Spleen (tissue), 11 donors: Measurements from ENCODE around the gene DEFB123. TPM values are rescaled to one million over a fixed set of nuclear protein-coding genes. Genes with fewer than 3 reads are reported as not detected.

Source experiments
- DNase-seq: peaks from one replicate; pipeline ENCODE4 v3.0.0-alpha.2; 2020
- H3K27ac ChIP-seq, 8 donors: fragments of 200-600 bp; sonication (generic) in 7 of 8; 1 replicate in 4 of 8; 2 replicates in 4 of 8; pipeline versions ENCODE4 v1.5.0 to v1.8.0; 2016 to 2021; ENCODE audit warnings: inconsistent platforms in 4 of 8, mild to moderate bottlenecking in 4 of 8, moderate library complexity in 1 of 8
- H3K27me3 ChIP-seq, 7 donors: fragments of 200-600 bp; sonication (generic) in 6 of 7; replicated peaks in 1 of 7; 1 replicate in 4 of 7; 2 replicates in 3 of 7; pipeline versions ENCODE4 v1.5.0 to v1.8.0; 2016 to 2021; ENCODE audit warnings: inconsistent platforms in 3 of 7, mild to moderate bottlenecking in 1 of 7
- H3K36me3 ChIP-seq, 6 donors: fragments of 200-600 bp; sonication (generic) in 5 of 6; 1 replicate in 4 of 6; 2 replicates in 2 of 6; pipeline versions ENCODE4 v1.5.0 to v1.8.0; 2016 to 2021; ENCODE audit warnings: inconsistent platforms in 2 of 6
- H3K4me1 ChIP-seq, 6 donors: fragments of 200-600 bp; sonication (generic) in 5 of 6; 1 replicate in 3 of 6; 2 replicates in 3 of 6; pipeline versions ENCODE4 v1.5.0 to v1.8.0; 2016 to 2021; ENCODE audit warnings: inconsistent platforms in 3 of 6
- H3K4me3 ChIP-seq, 8 donors: fragments of 200-600 bp; sonication (generic) in 7 of 8; 1 replicate in 4 of 8; 2 replicates in 4 of 8; pipeline versions ENCODE4 v1.5.0 to v1.8.0; 2016 to 2021; ENCODE audit warnings: inconsistent platforms in 4 of 8, mild to moderate bottlenecking in 4 of 8, moderate library complexity in 2 of 8
- H3K9me3 ChIP-seq, 8 donors: fragments of 200-600 bp; sonication (generic) in 7 of 8; 1 replicate in 4 of 8; 2 replicates in 4 of 8; pipeline versions ENCODE4 v1.5.0 to v1.8.0; 2016 to 2021; ENCODE audit warnings: inconsistent platforms in 4 of 8
- CTCF ChIP-seq, 11 experiments: fragments of 200-600 bp in 7 of 11; fragments of 450-650 bp in 4 of 11; sonication (generic) in 4 of 11; IDR thresholded peaks in 8 of 11; conservative IDR thresholded peaks in 3 of 11; 1 replicate in 7 of 11; 2 replicates in 4 of 11; pipeline versions ENCODE4 v1.4.0 to v1.8.0; 2016 to 2021; ENCODE audit warnings: antibody characterized with exemption in 11 of 11, inconsistent platforms in 4 of 11, mild to moderate bottlenecking in 1 of 11
- POLR2A ChIP-seq, 3 donors: fragments of 450-650 bp; IDR thresholded peaks; one replicate each; pipeline ENCODE4 v1.5.1; 2017; ENCODE audit warnings: antibody characterized with exemption in 3 of 3, mild to moderate bottlenecking in 1 of 3
- POLR2AphosphoS5 ChIP-seq, 3 donors: sonication (generic); formaldehyde crosslinking; IDR thresholded peaks; one replicate each; pipeline ENCODE4 v1.5.1; 2017; ENCODE audit warnings: antibody characterized with exemption in 3 of 3
- WGBS, 5 donors: extraction: QIAGEN DNeasy Blood & Tissue Kit in 3 of 5; methylation state at CpG; one replicate each; pipeline versions ENCODE4 v1.1.5 to v1.1.7; 2013 to 2018; 5-methylcytosine and 5-hydroxymethylcytosine counted together
- intact Hi-C: fragments of 100-400 bp; cut with DNase I; formaldehyde crosslinking; loops from one replicate; pipeline ENCODE4 v1.15.0; 2023; ENCODE audit warnings: low total_unique reads
- polyA plus RNA-seq, 3 donors: library from polyadenylated mRNA; stranded (reverse); fragments of 200-250 nt; gene quantifications; one replicate each; pipeline ENCODE4 v1.2.1, GENCODE V29; 2013
- total RNA-seq, 7 donors: library from RNA; depleted of rRNA in 3 of 7; stranded (reverse); fragments of >200 nt in 3 of 7; fragmentation: NEBNext Ultra II Directional in 4 of 7; extraction: Animal tissue kit (Norgen Biotek cat#: 25700) in 4 of 7; gene quantifications; one replicate each; pipeline versions ENCODE4 v1.1.0 to v1.2.1, GENCODE V29; 2016 to 2021
- donor health status: healthy with polysubstance abuse.
- donor health status: DM: no; HTN: no; CAD: no; lungs with moderate emphysema.
- donor health status: DM: no; HTN: no; CAD: no.
- donor health status: Bipolar disorder and iron deficiency.
- donor health status: healthy.
- donor health status: DM: no; HTN: no; CAD: no.
- donor health status: DM: yes; HTN: yes; CAD: no.

The DEFB123 gene
- total and polyA plus RNA-seq, 10 donors: not detected

GRCh38 chr20:31497838-31498540 lies 57.6 kb downstream of the DEFB123 start:
- peaks cover 0 to 41% (median 0%) of the 10 kb centered on the region in 7 donors for H3K27me3 ChIP-seq
- peak overlapping the region in 2 of 8 donors; percentile 56 to 59 for H3K27ac ChIP-seq
- no peak overlapping the region for H3K4me3 ChIP-seq
- no peak for TF ChIP-seq POLR2A (IDR thresholded peaks at IDR 0.05)
- TF ChIP-seq CTCF (IDR thresholded peaks at IDR 0.05 in 8 of 11, conservative IDR thresholded peaks at IDR 0.05 in 3 of 11): no peak
- no peak for TF ChIP-seq POLR2AphosphoS5 (IDR thresholded peaks at IDR 0.05)
- no peak for DNase-seq
- WGBS, 5 donors: 40 to 47% (median 43%) methylated on average over 6 of the region's 6 CpGs
- intact Hi-C loops: no loop called here
- peaks cover 0 to 2% (median 1%) of the 10 kb centered on the region in 6 donors for H3K4me1 ChIP-seq
- no peaks in the 10 kb centered on the region for H3K36me3 ChIP-seq
- no peaks in the 10 kb centered on the region for H3K9me3 ChIP-seq

Other genes with a start within 250 kb of the DEFB123 start
- not detected for gene DEFB115, start 183.0 kb upstream of the DEFB123 start, total RNA-seq
- not detected for gene DEFB115, start 183.0 kb upstream of the DEFB123 start, polyA plus RNA-seq
- not detected for gene DEFB116, start 132.0 kb upstream of the DEFB123 start, total RNA-seq
- gene DEFB116, start 132.0 kb upstream of the DEFB123 start, polyA plus RNA-seq: not detected
- not detected for gene DEFB118, start 72.0 kb upstream of the DEFB123 start, total RNA-seq
- gene DEFB118, start 72.0 kb upstream of the DEFB123 start, polyA plus RNA-seq: not detected
- gene DEFB119, start 50.0 kb upstream of the DEFB123 start, total RNA-seq: not detected
- gene DEFB119, start 50.0 kb upstream of the DEFB123 start, polyA plus RNA-seq: not detected
- gene DEFB121, start 34.4 kb upstream of the DEFB123 start, total RNA-seq: not detected
- gene DEFB121, start 34.4 kb upstream of the DEFB123 start, polyA plus RNA-seq: not detected
- gene DEFB124, start 34.5 kb downstream of the DEFB123 start, total RNA-seq: not detected
- gene DEFB124, start 34.5 kb downstream of the DEFB123 start, polyA plus RNA-seq: under 1 TPM in 1 of 3 donors, not detected in 2; 0.24 TPM
- 1 to 10 TPM in 6 of 7 donors, under 1 TPM in 1; 0.79 to 8.1 (median 1.7) TPM for gene REM1, start 34.7 kb downstream of the DEFB123 start, total RNA-seq
- gene REM1, start 34.7 kb downstream of the DEFB123 start, polyA plus RNA-seq: 1 to 10 TPM; 1.2 to 1.6 (median 1.4) TPM
- gene HM13, start 73.8 kb downstream of the DEFB123 start, total RNA-seq: 100 to 1,000 TPM in 5 of 7 donors, 10 to 100 TPM in 2; 66.7 to 122 (median 104) TPM
- 100 to 1,000 TPM in 1 of 3 donors, 10 to 100 TPM in 2; 62.1 to 105 (median 67.6) TPM for gene HM13, start 73.8 kb downstream of the DEFB123 start, polyA plus RNA-seq
- 100 to 1,000 TPM in 5 of 7 donors, 10 to 100 TPM in 2; 77.1 to 222 (median 124) TPM for gene ID1, start 164.7 kb downstream of the DEFB123 start, total RNA-seq
- 100 to 1,000 TPM in 2 of 3 donors, 10 to 100 TPM in 1; 47.6 to 131 (median 122) TPM for gene ID1, start 164.7 kb downstream of the DEFB123 start, polyA plus RNA-seq
- gene COX4I2, start 197.3 kb downstream of the DEFB123 start, total RNA-seq: 1 to 10 TPM in 3 of 7 donors, not detected in 4; 1.1 to 1.5 (median 1.5) TPM
- gene COX4I2, start 197.3 kb downstream of the DEFB123 start, polyA plus RNA-seq: 1 to 10 TPM; 1.9 to 4.6 (median 2.0) TPM